ENCODE data around the gene GET4. TPM values are rescaled to one million over a fixed set of nuclear protein-coding genes. Genes with fewer than 3 reads are reported as not detected.

The GET4 gene
- total and polyA plus RNA-seq, 4 donors, result 19.5 to 34.7 (median 27.3) TPM

- no peaks in the 10 kb centered on the region for H3K9me3 ChIP-seq (ENCODE audit: control insufficient read depth in 4 of 4, low read length in 3 of 4)
- H3K4me3 ChIP-seq (ENCODE audit: low read depth in 1 of 3, low read length in 3 of 3), result no peak overlapping the region
- no peak overlapping the region for H3K27ac ChIP-seq (ENCODE audit: low read depth in 1 of 2, low read length in 2 of 2)
- peaks cover 0 to 6% (median under 1%) of the 10 kb centered on the region in 4 donors for H3K4me1 ChIP-seq (ENCODE audit: control insufficient read depth in 4 of 4, insufficient read depth in 4 of 4, low read length in 3 of 4)
- DNase-seq (ENCODE audit: low spot score), result no peak
- no peaks in the 10 kb centered on the region for H3K36me3 ChIP-seq (ENCODE audit: control insufficient read depth in 4 of 4, insufficient read depth in 3 of 4, low read depth in 1 of 4, low read length in 3 of 4)
- TF ChIP-seq JUND (IDR thresholded peaks at IDR 0.05) (no peak), FOXA2 (IDR thresholded peaks at IDR 0.05) (no peak), YY1 (IDR thresholded peaks at IDR 0.05) (no peak), CTCF (IDR thresholded peaks at IDR 0.05; ENCODE audit: low read depth, low read length, missing input control) (no peak), EGR1 (IDR thresholded peaks at IDR 0.05; ENCODE audit: low read depth in 2 of 2) (no peak), MAX (IDR thresholded peaks at IDR 0.05) (no peak)
- no peak overlapping the region for H3K9ac ChIP-seq (ENCODE audit: low read depth in 1 of 2, low read length in 2 of 2)
- H3K27me3 ChIP-seq (ENCODE audit: control insufficient read depth in 4 of 4, insufficient read depth in 4 of 4, low read length in 3 of 4), result no peaks in the 10 kb centered on the region
- 75% methylated on average over 13 of the region's 13 CpGs for WGBS
These were observed 42.7 kb downstream of the GET4 start for GRCh38 chr7:919114-919442.

- Histone ChIP-seq H3K4me1 (ENCODE audit: control insufficient read depth in 4 of 4, insufficient read depth in 4 of 4, low read length in 3 of 4) (peaks cover 0 to 6% (median under 1%) of the 10 kb centered on the region in 4 donors), H3K9me3 (ENCODE audit: control insufficient read depth in 4 of 4, low read length in 3 of 4) (no peaks in the 10 kb centered on the region), H3K27ac (ENCODE audit: low read depth in 1 of 2, low read length in 2 of 2) (no peak overlapping the region), H3K27me3 (ENCODE audit: control insufficient read depth in 4 of 4, insufficient read depth in 4 of 4, low read length in 3 of 4) (no peaks in the 10 kb centered on the region), H3K36me3 (ENCODE audit: control insufficient read depth in 4 of 4, insufficient read depth in 3 of 4, low read depth in 1 of 4, low read length in 3 of 4) (no peaks in the 10 kb centered on the region), H3K4me3 (ENCODE audit: low read depth in 1 of 3, low read length in 3 of 3) (no peak overlapping the region), H3K9ac (ENCODE audit: low read depth in 1 of 2, low read length in 2 of 2) (no peak overlapping the region)
- TF ChIP-seq MAX (IDR thresholded peaks at IDR 0.05) (no peak), ZBTB33 (IDR thresholded peaks at IDR 0.05) (no peak), ATF3 (IDR thresholded peaks at IDR 0.05) (no peak), JUND (IDR thresholded peaks at IDR 0.05) (no peak), NR2F2 (IDR thresholded peaks at IDR 0.05) (no peak), FOXA1 (IDR thresholded peaks at IDR 0.05) (no peak), FOXA2 (IDR thresholded peaks at IDR 0.05) (no peak), RAD21 (IDR thresholded peaks at IDR 0.05) (no peak), HNF4A (conservative IDR thresholded peaks at IDR 0.05) (no peak), YY1 (IDR thresholded peaks at IDR 0.05) (no peak), HNF4G (IDR thresholded peaks at IDR 0.05) (no peak), GABPA (IDR thresholded peaks at IDR 0.05 in 1 of 2, conservative IDR thresholded peaks at IDR 0.05 in 1 of 2) (no peak), TAF1 (conservative IDR thresholded peaks at IDR 0.05) (no peak), SP1 (IDR thresholded peaks at IDR 0.05) (no peak), EGR1 (IDR thresholded peaks at IDR 0.05; ENCODE audit: low read depth in 2 of 2) (no peak), RXRA (IDR thresholded peaks at IDR 0.05) (no peak), REST (IDR thresholded peaks at IDR 0.05) (no peak), CTCF (IDR thresholded peaks at IDR 0.05; ENCODE audit: low read depth, low read length, missing input control) (no peak)
- 81% methylated on average over 26 of the region's 26 CpGs for WGBS
- no peak for DNase-seq (ENCODE audit: low spot score)
These were observed 43.6 kb downstream of the GET4 start for GRCh38 chr7:919924-920341.
